ENCODE measurements around the gene PDCD4.

GRCh38 chr10:110863361-110863760 lies 8.4 kb upstream of the PDCD4 start:
- no peak for TF ChIP-seq CTCF (IDR thresholded peaks at IDR 0.05; ENCODE audit: low read length)
- TF ChIP-seq EZH2 (optimal IDR thresholded peaks at IDR 0.05; ENCODE audit: low read depth, low read length): no peak

Measured in MM.1S (cell line).